GM19351 (cell line): ENCODE results near the gene GRB10.

ENCODE experiments used
- ATAC-seq: cut with Tn5 transposase; IDR thresholded peaks from one replicate; pipeline ENCODE4 v1.9.1; 2021; ENCODE audit warnings: mild to moderate bottlenecking, moderate library complexity; ENCODE audit not compliant: unreplicated experiment

The GRB10 gene

GRCh38 chr7:50618281-50618680 lies 164.4 kb downstream of the GRB10 start:
- no peak for ATAC-seq

- ATAC-seq = no peak
Observed at GRCh38 chr7:50615519-50616080, 167.1 kb downstream of the GRB10 start.

GRCh38 chr7:50614721-50615518 lies 167.8 kb downstream of the GRB10 start:
- no peak for ATAC-seq

GRCh38 chr7:50613473-50613872 lies 169.2 kb downstream of the GRB10 start:
- no peak for ATAC-seq

GRCh38 chr7:50612704-50613103 lies 170.0 kb downstream of the GRB10 start:
- ATAC-seq = no peak

GRCh38 chr7:50610521-50611277 lies 172.0 kb downstream of the GRB10 start:
- no peak for ATAC-seq

- ATAC-seq = peak; percentile 67
Observed at GRCh38 chr7:50608196-50608906, 174.3 kb downstream of the GRB10 start.

GRCh38 chr7:50607524-50608125 lies 175.1 kb downstream of the GRB10 start:
- ATAC-seq = no peak

- ATAC-seq = no peak
Observed at GRCh38 chr7:50605059-50605458, 177.6 kb downstream of the GRB10 start.

GRCh38 chr7:50603287-50603686 lies 179.4 kb downstream of the GRB10 start:
- no peak for ATAC-seq

GRCh38 chr7:50599385-50599784 lies 183.3 kb downstream of the GRB10 start:
- ATAC-seq = no peak

- no peak for ATAC-seq
Observed at GRCh38 chr7:50598460-50599343, 184.0 kb downstream of the GRB10 start.

GRCh38 chr7:50596484-50596883 lies 186.2 kb downstream of the GRB10 start:
- no peak for ATAC-seq

- peak; percentile 46 for ATAC-seq
Observed at GRCh38 chr7:50595491-50596102, 187.1 kb downstream of the GRB10 start.

- ATAC-seq = peak; percentile 65
Observed at GRCh38 chr7:50594734-50595485, 187.8 kb downstream of the GRB10 start.

- no peak for ATAC-seq
Observed at GRCh38 chr7:50594136-50594535, 188.6 kb downstream of the GRB10 start.

GRCh38 chr7:50592940-50593339 lies 189.8 kb downstream of the GRB10 start:
- ATAC-seq = no peak
